HG03520 (cell line): ENCODE results near the gene HPCAL1.

Source experiments
- ATAC-seq: cut with Tn5 transposase; IDR thresholded peaks from one replicate; pipeline ENCODE4 v1.9.1; 2021; ENCODE audit warnings: mild to moderate bottlenecking, moderate library complexity; ENCODE audit not compliant: unreplicated experiment

The HPCAL1 gene

GRCh38 chr2:10382354-10383061 lies 79.8 kb downstream of the HPCAL1 start:
- no peak for ATAC-seq

GRCh38 chr2:10383960-10384734 lies 81.4 kb downstream of the HPCAL1 start:
- no peak for ATAC-seq

GRCh38 chr2:10385501-10385900 lies 82.8 kb downstream of the HPCAL1 start:
- no peak for ATAC-seq

- no peak for ATAC-seq
Measured at GRCh38 chr2:10385933-10386773, 83.4 kb downstream of the HPCAL1 start.

GRCh38 chr2:10387033-10387432 lies 84.3 kb downstream of the HPCAL1 start:
- ATAC-seq: no peak

- ATAC-seq: no peak
Measured at GRCh38 chr2:10388954-10389560, 86.4 kb downstream of the HPCAL1 start.

GRCh38 chr2:10389573-10389972 lies 86.9 kb downstream of the HPCAL1 start:
- no peak for ATAC-seq

- ATAC-seq: no peak
Measured at GRCh38 chr2:10390369-10390801, 87.7 kb downstream of the HPCAL1 start.

GRCh38 chr2:10392100-10392499 lies 89.4 kb downstream of the HPCAL1 start:
- ATAC-seq: no peak

- no peak for ATAC-seq
Measured at GRCh38 chr2:10392548-10392947, 89.8 kb downstream of the HPCAL1 start.

- ATAC-seq: no peak
Measured at GRCh38 chr2:10392951-10393639, 90.4 kb downstream of the HPCAL1 start.

- no peak for ATAC-seq
Measured at GRCh38 chr2:10393640-10393982, 90.9 kb downstream of the HPCAL1 start.

GRCh38 chr2:10395893-10396292 lies 93.2 kb downstream of the HPCAL1 start:
- ATAC-seq: no peak

- no peak for ATAC-seq
Measured at GRCh38 chr2:10396464-10396863, 93.8 kb downstream of the HPCAL1 start.

- no peak for ATAC-seq
Measured at GRCh38 chr2:10397297-10397875, 94.7 kb downstream of the HPCAL1 start.

- no peak for ATAC-seq
Measured at GRCh38 chr2:10397878-10398277, 95.2 kb downstream of the HPCAL1 start.

- ATAC-seq: no peak
Measured at GRCh38 chr2:10398496-10398895, 95.8 kb downstream of the HPCAL1 start.

GRCh38 chr2:10399358-10399757 lies 96.7 kb downstream of the HPCAL1 start:
- no peak for ATAC-seq

GRCh38 chr2:10400002-10400401 lies 97.3 kb downstream of the HPCAL1 start:
- no peak for ATAC-seq

GRCh38 chr2:10400568-10400977 lies 97.9 kb downstream of the HPCAL1 start:
- no peak for ATAC-seq
